IMR-90 (cell line): ENCODE measurements around the gene SMYD4. TPM values are rescaled to one million over a fixed set of nuclear protein-coding genes. Genes with fewer than 3 reads are reported as not detected.
"Not testable (repeated sequence)": the region's sequence is repeated elsewhere in the genome, so short reads cannot be mapped to it uniquely, and the experiment has no call there.

Experiments used
- ATAC-seq: fragments of 200-7000 bp; cut with Tn5 transposase; 2 replicates; pipeline ENCODE4 v1.9.1; 2020; ENCODE audit warnings: low read depth, mild to moderate bottlenecking, moderate library complexity
- BruUV-seq: library from RNA; stranded (reverse); fragments of 400-500 nt; replicated peaks from 2 replicates; lab custom pipeline; 2021; lab: Mats Ljungman, UMichigan
- CTCF ChIA-PET: fragments of 300-600 bp; formaldehyde crosslinking; extraction: SDS; loops from one replicate; lab custom pipeline; 2021; ENCODE audit warnings: antibody characterized with exemption; lab: Yijun Ruan, JAX
- POLR2A ChIA-PET: fragments of 300-600 bp; sonication (Branson Sonifier 250); formaldehyde crosslinking; loops from one replicate; lab custom pipeline; 2022; ENCODE audit warnings: antibody characterized with exemption; ENCODE audit not compliant: unreplicated experiment; lab: Charles Lee
- DNase-seq: peaks from one replicate; pipeline ENCODE4 v3.0.0; 2013
- H2AFZ ChIP-seq: replicated peaks from 2 replicates; pipeline ENCODE3; 2013; ENCODE audit warnings: low read length, mild to moderate bottlenecking; ENCODE audit not compliant: poor library complexity
- H2AK5ac ChIP-seq: 2 replicates; pipeline ENCODE4 v1.6.1; 2013; ENCODE audit warnings: low read depth, low read length, inconsistent platforms
- H2AK9ac ChIP-seq: replicated peaks from 2 replicates; pipeline ENCODE3; 2013; ENCODE audit warnings: mild to moderate bottlenecking, low read depth, low read length, moderate library complexity; ENCODE audit not compliant: poor library complexity
- H2BK120ac ChIP-seq: 2 replicates; pipeline ENCODE4 v1.6.1; 2013; ENCODE audit warnings: low read depth, low read length, inconsistent platforms
- H2BK15ac ChIP-seq: 3 replicates; pipeline ENCODE4 v1.6.1; 2013; ENCODE audit warnings: low read depth, low read length, inconsistent platforms
- H2BK20ac ChIP-seq: 2 replicates; pipeline ENCODE4 v1.6.1; 2013; ENCODE audit warnings: low read depth, mild to moderate bottlenecking, inconsistent platforms, low read length, moderate library complexity
- H2BK5ac ChIP-seq: 2 replicates; pipeline ENCODE4 v1.6.1; 2013; ENCODE audit warnings: mild to moderate bottlenecking, low read depth, low read length, inconsistent platforms; ENCODE audit not compliant: poor library complexity, severe bottlenecking
- H3K14ac ChIP-seq: replicated peaks from 2 replicates; pipeline ENCODE4 v1.6.1; 2013; ENCODE audit warnings: low read depth, low read length, inconsistent platforms
- H3K18ac ChIP-seq: 2 replicates; pipeline ENCODE4 v1.6.1; 2013; ENCODE audit warnings: low read depth, low read length, control low read depth
- H3K23ac ChIP-seq: 2 replicates; pipeline ENCODE4 v1.6.1; 2013; ENCODE audit warnings: low read depth, low read length, inconsistent platforms
- H3K27ac ChIP-seq: 2 replicates; pipeline ENCODE4 v1.5.1; 2013; ENCODE audit warnings: mild to moderate bottlenecking, control low read depth, low read length; ENCODE audit not compliant: insufficient read depth
- H3K27me3 ChIP-seq: 2 replicates; pipeline ENCODE4 v1.6.1; 2013; ENCODE audit warnings: low read length; ENCODE audit not compliant: control insufficient read depth, insufficient read depth
- H3K36me3 ChIP-seq: 2 replicates; pipeline ENCODE4 v1.6.1; 2013; ENCODE audit warnings: low read length, mixed read lengths; ENCODE audit not compliant: control insufficient read depth, insufficient read depth
- H3K4ac ChIP-seq: 2 replicates; pipeline ENCODE4 v1.6.1; 2013; ENCODE audit warnings: low read depth, low read length, inconsistent platforms
- H3K4me1 ChIP-seq: 2 replicates; pipeline ENCODE4 v1.6.1; 2013; ENCODE audit warnings: low read length, mixed read lengths; ENCODE audit not compliant: control insufficient read depth, insufficient read depth
- H3K4me2 ChIP-seq: 2 replicates; pipeline ENCODE4 v1.6.1; 2013; ENCODE audit warnings: low read depth, mild to moderate bottlenecking, control low read depth, low read length, moderate library complexity
- H3K4me3 ChIP-seq: 2 replicates; pipeline ENCODE4 v1.5.1; 2013; ENCODE audit warnings: low read depth, mild to moderate bottlenecking, control low read depth, low read length, moderate library complexity; ENCODE audit not compliant: insufficient read depth
- H3K56ac ChIP-seq: 2 replicates; pipeline ENCODE4 v1.6.1; 2013; ENCODE audit warnings: low read length, inconsistent platforms; ENCODE audit not compliant: insufficient read depth; ENCODE audit errors: extremely low read depth
- H3K79me1 ChIP-seq, 2 experiments: 2 replicates each; pipeline ENCODE4 v1.6.1; 2013; ENCODE audit warnings: low read length in 2 of 2, inconsistent platforms in 1 of 2, low read depth in 1 of 2
- H3K9ac ChIP-seq: 2 replicates; pipeline ENCODE4 v1.6.1; 2013; ENCODE audit warnings: low read depth, low read length, control low read depth
- H3K9me1 ChIP-seq: 2 replicates; pipeline ENCODE4 v1.6.1; 2013; ENCODE audit warnings: low read length, inconsistent platforms; ENCODE audit not compliant: insufficient read depth
- H3K9me3 ChIP-seq: 2 replicates; pipeline ENCODE4 v1.6.1; 2013; ENCODE audit warnings: low read length; ENCODE audit not compliant: control insufficient read depth, insufficient read depth
- H4K20me1 ChIP-seq: 2 replicates; pipeline ENCODE4 v1.6.1; 2013; ENCODE audit warnings: low read length, inconsistent platforms; ENCODE audit not compliant: insufficient read depth
- H4K5ac ChIP-seq: 2 replicates; pipeline ENCODE4 v1.6.1; 2013; ENCODE audit warnings: mild to moderate bottlenecking, low read depth, low read length, control low read depth
- H4K8ac ChIP-seq, 2 experiments: 2 replicates each; pipeline ENCODE4 v1.6.1; 2013; ENCODE audit warnings: low read depth in 2 of 2, low read length in 2 of 2, control low read depth in 1 of 2, inconsistent platforms in 1 of 2
- H4K91ac ChIP-seq: 2 replicates; pipeline ENCODE4 v1.6.1; 2013; ENCODE audit warnings: low read depth, low read length, inconsistent platforms; ENCODE audit not compliant: insufficient read depth
- BHLHE40 ChIP-seq: fragments of 150-350 bp; IDR thresholded peaks from 2 replicates; pipeline ENCODE4 v1.6.1; 2016; ENCODE audit warnings: mild to moderate bottlenecking, low read depth, low read length
- MAFK ChIP-seq: IDR thresholded peaks from 2 replicates; pipeline ENCODE4 v1.6.1; 2012; ENCODE audit warnings: low read depth, low read length, improper control_type of control experiment
- NFE2L2 ChIP-seq: fragments of 150-350 bp; IDR thresholded peaks from 2 replicates; pipeline ENCODE4 v1.6.1; 2016; ENCODE audit warnings: low read depth, mild to moderate bottlenecking, low read length
- POLR2A ChIP-seq: IDR thresholded peaks from 2 replicates; pipeline ENCODE4 v1.6.1; 2012; ENCODE audit warnings: mild to moderate bottlenecking, low read depth, low read length
- RFX5 ChIP-seq: IDR thresholded peaks from 2 replicates; pipeline ENCODE4 v1.8.0; 2012; ENCODE audit warnings: low read depth, mild to moderate bottlenecking, low read length, moderate library complexity
- USF2 ChIP-seq: fragments of 150-350 bp; IDR thresholded peaks from 2 replicates; pipeline ENCODE4 v1.6.1; 2017; ENCODE audit warnings: mild to moderate bottlenecking, antibody characterized with exemption, low read length, low read depth
- WGBS, 2 experiments: methylation state at CpG; one replicate each; pipeline versions ENCODE4 v1.1.5 to v1.1.7; 2013; ENCODE audit warnings: missing lambda C conversion rate in 2 of 2; ENCODE audit not compliant: insufficient read length in 1 of 2; ENCODE audit errors: extremely low coverage in 2 of 2; 5-methylcytosine and 5-hydroxymethylcytosine counted together
- dilution Hi-C: fragments of 300-500 bp; cut with HindIII; formaldehyde crosslinking; loops from one replicate; pipeline ENCODE4 v1.14.3; 2018; ENCODE audit warnings: low sequenced_read_pairs; ENCODE audit not compliant: unreplicated experiment
- in situ Hi-C: fragments of 300-500 bp; cut with MboI; formaldehyde crosslinking; loops from 3 replicates; pipeline ENCODE4 v1.14.3; 2019; ENCODE audit warnings: low sequenced_read_pairs, inconsistent platforms, mixed read lengths
- intact Hi-C: fragments of 100-400 bp; cut with micrococcal nuclease; formaldehyde crosslinking; loops from 2 replicates; pipeline ENCODE4 v1.10.0; 2022
- polyA plus RNA-seq, 3 experiments: library from polyadenylated mRNA; depleted of rRNA; stranded (reverse); fragments of >200 nt; gene quantifications; 2 replicates each; pipeline ENCODE4 v1.2.3, GENCODE V29; 2012; ENCODE audit warnings: low replicate concordance in 1 of 3
- total RNA-seq: library from RNA; depleted of rRNA; stranded (reverse); fragments of >200 nt; gene quantifications from 2 replicates; pipeline ENCODE4 v1.2.3, GENCODE V29; 2012
- TF ChIP-seq, protein P1 (sequence below): conservative IDR thresholded peaks from 2 replicates; pipeline ENCODE4 v1.5.1; 2012; ENCODE audit warnings: mild to moderate bottlenecking, low read depth, low read length, improper control_type of control experiment

The SMYD4 gene
- total and polyA plus RNA-seq, 2 of the 4 experiments (the other 2 are of a cell fraction) = 5.3 to 7.2 TPM

GRCh38 chr17:1800240-1800639 lies 29.5 kb downstream of the SMYD4 start:
- H4K20me1 ChIP-seq = no peaks in the 10 kb centered on the region
- H3K27ac ChIP-seq = no peak overlapping the region
- H3K14ac ChIP-seq = no peak overlapping the region
- peaks cover 26% of the 10 kb centered on the region for H3K36me3 ChIP-seq
- H2BK15ac ChIP-seq = no peak overlapping the region
- dilution Hi-C loops (no loop called here), intact Hi-C loops (no loop called here), in situ Hi-C loops (no loop called here)
- no peak overlapping the region for H3K56ac ChIP-seq
- no peak overlapping the region for H2BK5ac ChIP-seq
- H3K18ac ChIP-seq = no peak overlapping the region
- no peak overlapping the region for H2BK120ac ChIP-seq
- H3K9me3 ChIP-seq = no peaks in the 10 kb centered on the region
- H2BK20ac ChIP-seq = no peak overlapping the region
- H3K4me3 ChIP-seq = no peak overlapping the region
- BruUV-seq = TSS peak; percentile 83
- 97% methylated on average over 5 of the region's 7 CpGs; no CpG with 5 or more reads in 1 of the 2 experiments for WGBS, 2 experiments
- ChIA-PET CTCF (no interaction called here), POLR2A (no interaction called here)
- H3K23ac ChIP-seq = no peak overlapping the region
- H3K79me1 ChIP-seq = peaks cover 0 to 17% of the 10 kb centered on the region in 2 experiments; a peak in 3 of 4 replicates
- H3K4me1 ChIP-seq = 0 out of 2 replicates have a peak, but pooled peaks cover 1% of the 10 kb centered on the region
- ATAC-seq (no peak), DNase-seq (no peak)
- H3K4ac ChIP-seq = no peak overlapping the region
- H3K27me3 ChIP-seq = no peaks in the 10 kb centered on the region
- H4K91ac ChIP-seq = no peak overlapping the region
- TF ChIP-seq BHLHE40 = no peak
- TF ChIP-seq POLR2A = no peak
- TF ChIP-seq MAFK = no peak
- TF ChIP-seq RFX5 = no peak
- TF ChIP-seq USF2 = no peak
- no peak for TF ChIP-seq NFE2L2
- TF ChIP-seq, protein P1, sequence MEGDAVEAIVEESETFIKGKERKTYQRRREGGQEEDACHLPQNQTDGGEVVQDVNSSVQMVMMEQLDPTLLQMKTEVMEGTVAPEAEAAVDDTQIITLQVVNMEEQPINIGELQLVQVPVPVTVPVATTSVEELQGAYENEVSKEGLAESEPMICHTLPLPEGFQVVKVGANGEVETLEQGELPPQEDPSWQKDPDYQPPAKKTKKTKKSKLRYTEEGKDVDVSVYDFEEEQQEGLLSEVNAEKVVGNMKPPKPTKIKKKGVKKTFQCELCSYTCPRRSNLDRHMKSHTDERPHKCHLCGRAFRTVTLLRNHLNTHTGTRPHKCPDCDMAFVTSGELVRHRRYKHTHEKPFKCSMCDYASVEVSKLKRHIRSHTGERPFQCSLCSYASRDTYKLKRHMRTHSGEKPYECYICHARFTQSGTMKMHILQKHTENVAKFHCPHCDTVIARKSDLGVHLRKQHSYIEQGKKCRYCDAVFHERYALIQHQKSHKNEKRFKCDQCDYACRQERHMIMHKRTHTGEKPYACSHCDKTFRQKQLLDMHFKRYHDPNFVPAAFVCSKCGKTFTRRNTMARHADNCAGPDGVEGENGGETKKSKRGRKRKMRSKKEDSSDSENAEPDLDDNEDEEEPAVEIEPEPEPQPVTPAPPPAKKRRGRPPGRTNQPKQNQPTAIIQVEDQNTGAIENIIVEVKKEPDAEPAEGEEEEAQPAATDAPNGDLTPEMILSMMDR = no peak
- H3K4me2 ChIP-seq = no peak overlapping the region
- H4K5ac ChIP-seq = no peak overlapping the region
- no peak overlapping the region for H2AK5ac ChIP-seq
- peaks cover 3% of the 10 kb centered on the region; the same call in 1 of the 2 replicates for H3K9me1 ChIP-seq
- H3K9ac ChIP-seq = no peak overlapping the region
- no peak overlapping the region for H2AK9ac ChIP-seq
- no peak overlapping the region for H4K8ac ChIP-seq
- no peak overlapping the region for H2AFZ ChIP-seq

- Histone ChIP-seq H3K36me3 (peaks cover 18% of the 10 kb centered on the region), H3K79me1 (peaks cover 5 to 18% of the 10 kb centered on the region in 2 experiments; a peak in 3 of 4 replicates)
- H2BK120ac ChIP-seq, intact Hi-C loops, H3K27ac ChIP-seq, H3K14ac ChIP-seq, in situ Hi-C loops, H2AK9ac ChIP-seq, CTCF ChIA-PET, H4K5ac ChIP-seq, BruUV-seq, H3K4me2 ChIP-seq, H2BK20ac ChIP-seq, H3K56ac ChIP-seq, dilution Hi-C loops, POLR2A ChIA-PET, H4K20me1 ChIP-seq, H3K4me3 ChIP-seq, ATAC-seq, H4K8ac ChIP-seq, H4K91ac ChIP-seq, H3K27me3 ChIP-seq, H3K9ac ChIP-seq, H3K9me1 ChIP-seq, H3K4me1 ChIP-seq, H2AFZ ChIP-seq, H2AK5ac ChIP-seq, H3K4ac ChIP-seq, H2BK15ac ChIP-seq, H3K9me3 ChIP-seq, H3K18ac ChIP-seq, DNase-seq, H2BK5ac ChIP-seq, H3K23ac ChIP-seq: not testable (repeated sequence)
- 100% methylated on average over 3 of the region's 8 CpGs; no CpG with 5 or more reads in 1 of the 2 experiments for WGBS, 2 experiments
Observed at GRCh38 chr17:1797846-1798245, 31.9 kb downstream of the SMYD4 start.
